Measurements from ENCODE around the gene RGR.
A peak's percentile ranks its signal among the peaks of the same experiment; 100 is the strongest.
"Not testable (repeated sequence)": the region's sequence is repeated elsewhere in the genome, so short reads cannot be mapped to it uniquely, and the experiment has no call there.

The RGR gene

GRCh38 chr10:84261236-84261915, 16.5 kb downstream of the RGR start:
- no peak for DNase-seq

- no peak for DNase-seq
These were observed 17.5 kb downstream of the RGR start for GRCh38 chr10:84262190-84262956.

GRCh38 chr10:84263716-84264115, 18.9 kb downstream of the RGR start:
- no peak for DNase-seq

- peak; percentile 71 for DNase-seq
These were observed 19.8 kb downstream of the RGR start for GRCh38 chr10:84264611-84265141.

- no peak for DNase-seq
These were observed 20.6 kb downstream of the RGR start for GRCh38 chr10:84265418-84265817.

GRCh38 chr10:84267503-84268126, 22.8 kb downstream of the RGR start:
- DNase-seq, result peak; percentile 66

GRCh38 chr10:84269162-84269561, 24.3 kb downstream of the RGR start:
- DNase-seq, result no peak

GRCh38 chr10:84269773-84270172, 24.9 kb downstream of the RGR start:
- DNase-seq, result no peak

- DNase-seq, result no peak
These were observed 25.9 kb downstream of the RGR start for GRCh38 chr10:84270708-84271107.

- not testable (repeated sequence) for DNase-seq
These were observed 35.1 kb downstream of the RGR start for GRCh38 chr10:84279876-84280475.

- DNase-seq, result no peak
These were observed 41.8 kb downstream of the RGR start for GRCh38 chr10:84286695-84287094.

- no peak for DNase-seq
These were observed 43.3 kb downstream of the RGR start for GRCh38 chr10:84288151-84288550.

GRCh38 chr10:84289521-84290200, 44.8 kb downstream of the RGR start:
- DNase-seq, result no peak

- no peak for DNase-seq
These were observed 45.4 kb downstream of the RGR start for GRCh38 chr10:84290235-84290634.

- no peak for DNase-seq
These were observed 46.5 kb downstream of the RGR start for GRCh38 chr10:84291384-84291783.

GRCh38 chr10:84292502-84292901, 47.6 kb downstream of the RGR start:
- DNase-seq, result no peak

- no peak for DNase-seq
These were observed 48.3 kb downstream of the RGR start for GRCh38 chr10:84293171-84293570.

GRCh38 chr10:84293574-84294016, 48.7 kb downstream of the RGR start:
- no peak for DNase-seq

- DNase-seq, result no peak
These were observed 50.1 kb downstream of the RGR start for GRCh38 chr10:84294766-84295447.

- DNase-seq, result no peak
These were observed 51.5 kb downstream of the RGR start for GRCh38 chr10:84296091-84296981.

GRCh38 chr10:84298057-84298456, 53.2 kb downstream of the RGR start:
- DNase-seq, result no peak
